IMR-90 (cell line): ENCODE data around the gene MAPKAPK5. TPM values are rescaled to one million over a fixed set of nuclear protein-coding genes. Genes with fewer than 3 reads are reported as not detected.

ENCODE experiments used
- ATAC-seq: fragments of 200-7000 bp; cut with Tn5 transposase; 2 replicates; pipeline ENCODE4 v1.9.1; 2020; ENCODE audit warnings: low read depth, mild to moderate bottlenecking, moderate library complexity
- Bru-seq: library from RNA; stranded (reverse); fragments of 400-500 nt; gene quantifications from one replicate; lab custom pipeline; 2021; lab: Mats Ljungman, UMichigan
- BruChase-seq, 2 experiments: library from RNA; stranded (reverse); fragments of 400-500 nt; gene quantifications; one replicate each; lab custom pipeline; 2021; lab: Mats Ljungman, UMichigan
- BruUV-seq: library from RNA; stranded (reverse); fragments of 400-500 nt; replicated peaks from 2 replicates; lab custom pipeline; 2021; lab: Mats Ljungman, UMichigan
- CTCF ChIA-PET: fragments of 300-600 bp; formaldehyde crosslinking; extraction: SDS; loops from one replicate; lab custom pipeline; 2021; ENCODE audit warnings: antibody characterized with exemption; lab: Yijun Ruan, JAX
- POLR2A ChIA-PET: fragments of 300-600 bp; sonication (Branson Sonifier 250); formaldehyde crosslinking; loops from one replicate; lab custom pipeline; 2022; ENCODE audit warnings: antibody characterized with exemption; ENCODE audit not compliant: unreplicated experiment; lab: Charles Lee
- DNase-seq: peaks from one replicate; pipeline ENCODE4 v3.0.0; 2013
- H2AFZ ChIP-seq: replicated peaks from 2 replicates; pipeline ENCODE3; 2013; ENCODE audit warnings: low read length, mild to moderate bottlenecking; ENCODE audit not compliant: poor library complexity
- H2AK5ac ChIP-seq: 2 replicates; pipeline ENCODE4 v1.6.1; 2013; ENCODE audit warnings: low read depth, low read length, inconsistent platforms
- H2AK9ac ChIP-seq: replicated peaks from 2 replicates; pipeline ENCODE3; 2013; ENCODE audit warnings: mild to moderate bottlenecking, low read depth, low read length, moderate library complexity; ENCODE audit not compliant: poor library complexity
- H2BK120ac ChIP-seq: 2 replicates; pipeline ENCODE4 v1.6.1; 2013; ENCODE audit warnings: low read depth, low read length, inconsistent platforms
- H2BK15ac ChIP-seq: 3 replicates; pipeline ENCODE4 v1.6.1; 2013; ENCODE audit warnings: low read depth, low read length, inconsistent platforms
- H2BK20ac ChIP-seq: 2 replicates; pipeline ENCODE4 v1.6.1; 2013; ENCODE audit warnings: low read depth, mild to moderate bottlenecking, inconsistent platforms, low read length, moderate library complexity
- H2BK5ac ChIP-seq: 2 replicates; pipeline ENCODE4 v1.6.1; 2013; ENCODE audit warnings: mild to moderate bottlenecking, low read depth, low read length, inconsistent platforms; ENCODE audit not compliant: poor library complexity, severe bottlenecking
- H3K14ac ChIP-seq: replicated peaks from 2 replicates; pipeline ENCODE4 v1.6.1; 2013; ENCODE audit warnings: low read depth, low read length, inconsistent platforms
- H3K18ac ChIP-seq: 2 replicates; pipeline ENCODE4 v1.6.1; 2013; ENCODE audit warnings: low read depth, low read length, control low read depth
- H3K23ac ChIP-seq: 2 replicates; pipeline ENCODE4 v1.6.1; 2013; ENCODE audit warnings: low read depth, low read length, inconsistent platforms
- H3K27ac ChIP-seq: 2 replicates; pipeline ENCODE4 v1.5.1; 2013; ENCODE audit warnings: mild to moderate bottlenecking, control low read depth, low read length; ENCODE audit not compliant: insufficient read depth
- H3K27me3 ChIP-seq: 2 replicates; pipeline ENCODE4 v1.6.1; 2013; ENCODE audit warnings: low read length; ENCODE audit not compliant: control insufficient read depth, insufficient read depth
- H3K36me3 ChIP-seq: 2 replicates; pipeline ENCODE4 v1.6.1; 2013; ENCODE audit warnings: low read length, mixed read lengths; ENCODE audit not compliant: control insufficient read depth, insufficient read depth
- H3K4ac ChIP-seq: 2 replicates; pipeline ENCODE4 v1.6.1; 2013; ENCODE audit warnings: low read depth, low read length, inconsistent platforms
- H3K4me1 ChIP-seq: 2 replicates; pipeline ENCODE4 v1.6.1; 2013; ENCODE audit warnings: low read length, mixed read lengths; ENCODE audit not compliant: control insufficient read depth, insufficient read depth
- H3K4me2 ChIP-seq: 2 replicates; pipeline ENCODE4 v1.6.1; 2013; ENCODE audit warnings: low read depth, mild to moderate bottlenecking, control low read depth, low read length, moderate library complexity
- H3K4me3 ChIP-seq: 2 replicates; pipeline ENCODE4 v1.5.1; 2013; ENCODE audit warnings: low read depth, mild to moderate bottlenecking, control low read depth, low read length, moderate library complexity; ENCODE audit not compliant: insufficient read depth
- H3K56ac ChIP-seq: 2 replicates; pipeline ENCODE4 v1.6.1; 2013; ENCODE audit warnings: low read length, inconsistent platforms; ENCODE audit not compliant: insufficient read depth; ENCODE audit errors: extremely low read depth
- H3K79me1 ChIP-seq, 2 experiments: 2 replicates each; pipeline ENCODE4 v1.6.1; 2013; ENCODE audit warnings: low read length in 2 of 2, inconsistent platforms in 1 of 2, low read depth in 1 of 2
- H3K9ac ChIP-seq: 2 replicates; pipeline ENCODE4 v1.6.1; 2013; ENCODE audit warnings: low read depth, low read length, control low read depth
- H3K9me1 ChIP-seq: 2 replicates; pipeline ENCODE4 v1.6.1; 2013; ENCODE audit warnings: low read length, inconsistent platforms; ENCODE audit not compliant: insufficient read depth
- H3K9me3 ChIP-seq: 2 replicates; pipeline ENCODE4 v1.6.1; 2013; ENCODE audit warnings: low read length; ENCODE audit not compliant: control insufficient read depth, insufficient read depth
- H4K20me1 ChIP-seq: 2 replicates; pipeline ENCODE4 v1.6.1; 2013; ENCODE audit warnings: low read length, inconsistent platforms; ENCODE audit not compliant: insufficient read depth
- H4K5ac ChIP-seq: 2 replicates; pipeline ENCODE4 v1.6.1; 2013; ENCODE audit warnings: mild to moderate bottlenecking, low read depth, low read length, control low read depth
- H4K8ac ChIP-seq, 2 experiments: 2 replicates each; pipeline ENCODE4 v1.6.1; 2013; ENCODE audit warnings: low read depth in 2 of 2, low read length in 2 of 2, control low read depth in 1 of 2, inconsistent platforms in 1 of 2
- H4K91ac ChIP-seq: 2 replicates; pipeline ENCODE4 v1.6.1; 2013; ENCODE audit warnings: low read depth, low read length, inconsistent platforms; ENCODE audit not compliant: insufficient read depth
- BHLHE40 ChIP-seq: fragments of 150-350 bp; IDR thresholded peaks from 2 replicates; pipeline ENCODE4 v1.6.1; 2016; ENCODE audit warnings: mild to moderate bottlenecking, low read depth, low read length
- MAZ ChIP-seq: IDR thresholded peaks from 2 replicates; pipeline ENCODE4 v1.6.1; 2012; ENCODE audit warnings: low read depth, mild to moderate bottlenecking, low read length, improper control_type of control experiment, moderate library complexity, borderline replicate concordance
- MXI1 ChIP-seq: IDR thresholded peaks from 2 replicates; pipeline ENCODE4 v1.6.1; 2012; ENCODE audit warnings: low read depth, mild to moderate bottlenecking, low read length, moderate library complexity, borderline replicate concordance
- NFE2L2 ChIP-seq: fragments of 150-350 bp; IDR thresholded peaks from 2 replicates; pipeline ENCODE4 v1.6.1; 2016; ENCODE audit warnings: low read depth, mild to moderate bottlenecking, low read length
- POLR2A ChIP-seq: IDR thresholded peaks from 2 replicates; pipeline ENCODE4 v1.6.1; 2012; ENCODE audit warnings: mild to moderate bottlenecking, low read depth, low read length
- SMC3 ChIP-seq: fragments of 150-350 bp; IDR thresholded peaks from 2 replicates; pipeline ENCODE4 v1.6.1; 2016; ENCODE audit warnings: low read depth, mild to moderate bottlenecking, antibody characterized with exemption, low read length, moderate library complexity
- WGBS, 2 experiments: methylation state at CpG; one replicate each; pipeline versions ENCODE4 v1.1.5 to v1.1.7; 2013; ENCODE audit warnings: missing lambda C conversion rate in 2 of 2; ENCODE audit not compliant: insufficient read length in 1 of 2; ENCODE audit errors: extremely low coverage in 2 of 2; 5-methylcytosine and 5-hydroxymethylcytosine counted together
- dilution Hi-C: fragments of 300-500 bp; cut with HindIII; formaldehyde crosslinking; loops from one replicate; pipeline ENCODE4 v1.14.3; 2018; ENCODE audit warnings: low sequenced_read_pairs; ENCODE audit not compliant: unreplicated experiment
- in situ Hi-C: fragments of 300-500 bp; cut with MboI; formaldehyde crosslinking; loops from 3 replicates; pipeline ENCODE4 v1.14.3; 2019; ENCODE audit warnings: low sequenced_read_pairs, inconsistent platforms, mixed read lengths
- intact Hi-C: fragments of 100-400 bp; cut with micrococcal nuclease; formaldehyde crosslinking; loops from 2 replicates; pipeline ENCODE4 v1.10.0; 2022
- long read RNA-seq: library from polyadenylated mRNA; unstranded; transcript quantifications from one replicate; pipeline ENCODE4 v2.0.0, GENCODE V29; 2021; ENCODE audit not compliant: unreplicated experiment
- polyA plus RNA-seq, 3 experiments: library from polyadenylated mRNA; depleted of rRNA; stranded (reverse); fragments of >200 nt; gene quantifications; 2 replicates each; pipeline ENCODE4 v1.2.3, GENCODE V29; 2012; ENCODE audit warnings: low replicate concordance in 1 of 3
- total RNA-seq: library from RNA; depleted of rRNA; stranded (reverse); fragments of >200 nt; gene quantifications from 2 replicates; pipeline ENCODE4 v1.2.3, GENCODE V29; 2012; rRNA removed

Gene MAPKAPK5
- total RNA-seq (34.4 and 44.6 TPM in 2 replicates), polyA plus RNA-seq (2012; rRNA removed) (35.0 and 35.7 TPM in 2 replicates), Bru-seq, nascent RNA (percentile 83 among the genes with signal in this experiment), BruChase-seq, experiment 1, labeled RNA remaining after a 6-hour chase (percentile 89 among the genes with signal in this experiment), BruChase-seq, experiment 2, labeled RNA remaining after a 2-hour chase (percentile 83 among the genes with signal in this experiment)
- 14.0 and 27.1 TPM in 2 replicates for polyA plus RNA-seq (2012; cell fraction: cytosol; rRNA removed)
- polyA plus RNA-seq (2012; cell fraction: nucleus; rRNA removed; ENCODE audit: low replicate concordance): 26.8 and 52.5 TPM in 2 replicates
- long read RNA-seq, full-length matches to known transcripts: 47 of 65 reads
- long read RNA-seq, partial matches to known transcripts: 0 of 65 reads
- long read RNA-seq, other reads (novel, unspliced or antisense): 18 of 65 reads

DNA sequence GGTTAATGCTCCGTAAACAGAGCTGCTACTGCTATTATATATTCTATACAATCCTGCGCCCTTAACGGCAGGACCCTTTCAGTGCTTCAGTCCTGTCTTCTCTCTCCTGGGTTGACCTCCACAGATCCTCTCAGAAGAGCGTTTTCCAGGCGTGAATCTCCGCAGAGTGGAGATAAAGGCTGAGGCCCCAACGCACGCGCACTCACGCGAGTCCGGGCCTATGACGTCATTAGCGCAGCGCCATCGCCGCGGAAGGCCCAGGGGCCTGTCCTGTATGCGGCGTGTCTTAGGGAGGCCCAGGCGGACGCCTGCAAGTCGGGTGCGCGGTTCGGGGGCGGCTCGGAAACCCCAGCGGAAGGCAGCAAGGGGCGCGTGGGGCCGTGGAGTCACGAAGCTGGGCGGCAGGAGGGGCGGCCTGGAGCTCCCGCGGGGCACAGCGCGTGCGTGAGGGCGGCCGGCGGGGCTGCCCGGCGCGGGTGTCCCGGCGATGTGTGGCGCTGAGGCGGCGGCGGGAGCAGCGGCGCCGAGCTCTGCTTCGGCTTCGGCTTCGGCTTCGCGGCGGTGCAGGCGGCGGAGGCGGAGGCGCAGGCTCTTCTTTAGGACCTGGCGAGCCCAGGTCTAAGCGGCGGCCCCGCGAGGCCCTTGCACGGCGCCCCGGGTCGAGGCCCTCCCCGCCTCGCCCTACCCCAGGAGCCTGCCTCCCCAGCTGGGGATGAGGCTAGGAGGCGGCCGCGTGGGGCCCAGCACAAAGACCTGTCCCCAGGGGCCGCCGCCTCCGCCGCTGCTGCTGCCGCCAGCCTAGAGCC is at the start of gene MAPKAPK5:
Gene MAPKAPK5, plus strand, starts transcription at position 479 of the 806 bp plus-strand sequence. CDS start 506 bp downstream, outside the sequence.
- dilution Hi-C loops (no loop called here), in situ Hi-C loops (no loop called here), intact Hi-C loops (no loop called here)
- peak within 1 kb of the TSS; percentile 98 for H3K14ac ChIP-seq
- WGBS, 2 experiments: 0% methylated on average over 37 of the region's 84 CpGs; no CpG with 5 or more reads in 1 of the 2 experiments
- H2BK15ac ChIP-seq: peak within 1 kb of the TSS; percentile 37; the same call in 1 of the 3 replicates
- H3K18ac ChIP-seq: peak within 1 kb of the TSS; percentile 62; the same call in 1 of the 2 replicates
- H2BK120ac ChIP-seq: peak within 1 kb of the TSS; percentile 72
- H3K9me1 ChIP-seq: peaks cover 4% of the 10 kb centered on the region
- peak within 1 kb of the TSS; percentile 93 for H3K9ac ChIP-seq
- H3K23ac ChIP-seq: peak within 1 kb of the TSS; percentile 99
- H2AK9ac ChIP-seq: peak within 1 kb of the TSS; percentile 94
- peaks cover 26 to 44% of the 10 kb centered on the region in 2 experiments for H3K79me1 ChIP-seq
- H4K5ac ChIP-seq: peak within 1 kb of the TSS; percentile 89
- no peaks in the 10 kb centered on the region for H3K4me1 ChIP-seq
- H3K27me3 ChIP-seq: no peaks in the 10 kb centered on the region
- BruUV-seq: no TSS peak
- peak within 1 kb of the TSS; percentile 97 for H2AFZ ChIP-seq
- peak within 1 kb of the TSS; percentile 94 for H3K56ac ChIP-seq
- peak within 1 kb of the TSS; percentile 95 for H3K4ac ChIP-seq
- CTCF ChIA-PET: no interaction called here
- peaks cover 11% of the 10 kb centered on the region; the same call in 1 of the 2 replicates for H4K20me1 ChIP-seq
- POLR2A ChIA-PET: no interaction called here
- peak within 1 kb of the TSS; percentile 80 to 98 for H4K8ac ChIP-seq
- H2BK5ac ChIP-seq: peak within 1 kb of the TSS; percentile 98
- H2AK5ac ChIP-seq: peak within 1 kb of the TSS; percentile 72
- peaks cover 6% of the 10 kb centered on the region; the same call in 1 of the 2 replicates for H3K36me3 ChIP-seq
- no peak within 1 kb of the TSS for H2BK20ac ChIP-seq
- H3K9me3 ChIP-seq: no peaks in the 10 kb centered on the region
- H3K4me2 ChIP-seq: peak within 1 kb of the TSS; percentile 100
- H4K91ac ChIP-seq: peak within 1 kb of the TSS; percentile 77
- H3K27ac ChIP-seq: peak within 1 kb of the TSS; percentile 95
- no peak for TF ChIP-seq SMC3
- peak; percentile 27; the same call in 1 of the 2 replicates for TF ChIP-seq MAZ
- peak; percentile 39 for TF ChIP-seq NFE2L2
- TF ChIP-seq MXI1: peak; percentile 83
- TF ChIP-seq BHLHE40: peak; percentile 94
- TF ChIP-seq POLR2A: peak; percentile 71
- peak within 1 kb of the TSS; percentile 78 for H3K4me3 ChIP-seq
- ATAC-seq (peak; percentile 90), DNase-seq (peak; percentile 95)
